CD1c-positive myeloid dendritic cell (primary cell): ENCODE measurements around the gene HELLS.
A peak's percentile ranks its signal among the peaks of the same experiment; 100 is the strongest.
"Not testable (repeated sequence)": the region's sequence is repeated elsewhere in the genome, so short reads cannot be mapped to it uniquely, and the experiment has no call there.

Experiments used
- DNase-seq: peaks from one replicate; pipeline ENCODE4 v3.0.0-alpha.2; 2016; ENCODE audit errors: extremely low spot score

The HELLS gene

GRCh38 chr10:94545391-94546048 lies at the start of gene HELLS:
TSS of gene HELLS (plus strand) at chr10:94545788. CDS start at chr10:94545922, 134 bp downstream.
- peak; percentile 89 for DNase-seq

GRCh38 chr10:94496010-94496409 lies 49.6 kb upstream of the HELLS start:
- DNase-seq = no peak

- DNase-seq = no peak
Measured at GRCh38 chr10:94496646-94497045, 48.9 kb upstream of the HELLS start.

- DNase-seq = no peak
Measured at GRCh38 chr10:94500063-94500462, 45.5 kb upstream of the HELLS start.

- no peak for DNase-seq
Measured at GRCh38 chr10:94521276-94522250, 24.0 kb upstream of the HELLS start.

- DNase-seq = no peak
Measured at GRCh38 chr10:94524146-94524545, 21.4 kb upstream of the HELLS start.

GRCh38 chr10:94524711-94525110 lies 20.9 kb upstream of the HELLS start:
- no peak for DNase-seq

- DNase-seq = not testable (repeated sequence)
Measured at GRCh38 chr10:94531550-94531949, 14.0 kb upstream of the HELLS start.

- DNase-seq = no peak
Measured at GRCh38 chr10:94533027-94533426, 12.6 kb upstream of the HELLS start.

- not testable (repeated sequence) for DNase-seq
Measured at GRCh38 chr10:94542282-94542681, 3.3 kb upstream of the HELLS start.

GRCh38 chr10:94546049-94546900 lies 687 bp downstream of the HELLS start:
- DNase-seq = peak; percentile 7

GRCh38 chr10:94546901-94547185 lies 1.3 kb downstream of the HELLS start:
- DNase-seq = no peak

GRCh38 chr10:94549221-94549620 lies 3.6 kb downstream of the HELLS start:
- no peak for DNase-seq

- not testable (repeated sequence) for DNase-seq
Measured at GRCh38 chr10:94567714-94568307, 22.2 kb downstream of the HELLS start.

- DNase-seq = no peak
Measured at GRCh38 chr10:94571081-94571480, 25.5 kb downstream of the HELLS start.

- no peak for DNase-seq
Measured at GRCh38 chr10:94571528-94571927, 25.9 kb downstream of the HELLS start.

- no peak for DNase-seq
Measured at GRCh38 chr10:94578790-94579189, 33.2 kb downstream of the HELLS start.

GRCh38 chr10:94583124-94583523 lies 37.5 kb downstream of the HELLS start:
- no peak for DNase-seq

- DNase-seq = no peak
Measured at GRCh38 chr10:94591461-94592205, 46.0 kb downstream of the HELLS start.

- DNase-seq = no peak
Measured at GRCh38 chr10:94602729-94603515, 57.3 kb downstream of the HELLS start.
